Measurements from ENCODE around the gene DTL. TPM values are rescaled to one million over a fixed set of nuclear protein-coding genes. Genes with fewer than 3 reads are reported as not detected.

The DTL gene
- total RNA-seq, 1 experiment from 2014 or later: 26.7 TPM

- in situ Hi-C loops (cut with HindIII; ENCODE audit: low pct_unique_long_range_greater_than_20kb, low sequenced_read_pairs) (no loop called here), intact Hi-C loops (cut with micrococcal nuclease; ENCODE audit: unreplicated experiment) (no loop called here)
- Histone ChIP-seq H3K9me3 (ENCODE audit: control insufficient read depth, insufficient read depth, low read depth, low read length) (no peaks in the 10 kb centered on the region), H3K4me3 (ENCODE audit: low read depth in 2 of 2, low read length in 2 of 2) (no peak overlapping the region), H3K27me3 (ENCODE audit: control insufficient read depth, insufficient read depth, low read length) (no peaks in the 10 kb centered on the region), H3K36me3 (ENCODE audit: control insufficient read depth, insufficient read depth, low read length) (no peaks in the 10 kb centered on the region), H3K27ac (ENCODE audit: low read length) (no peak overlapping the region), H3K4me1 (ENCODE audit: control insufficient read depth, insufficient read depth, low read length) (no peaks in the 10 kb centered on the region)
- ChIA-PET CTCF (no interaction called here), POLR2A (interaction anchor here (0.7 kb wide), 1 partner anchor 15 kb away, joined by 9 read pairs; no protein-coding TSS in a partner anchor)
- TF ChIP-seq TCF7L2 (IDR thresholded peaks at IDR 0.05; ENCODE audit: low read depth, low read length) (no peak), REST (IDR thresholded peaks at IDR 0.05; ENCODE audit: insufficient read depth in 1 of 2, low read depth in 2 of 2, low read length in 1 of 2) (no peak), CTCF (IDR thresholded peaks at IDR 0.05) (no peak), POLR2AphosphoS5 (IDR thresholded peaks at IDR 0.05; ENCODE audit: low read depth, low read length) (no peak), SIN3A (IDR thresholded peaks at IDR 0.05; ENCODE audit: borderline replicate concordance, insufficient read depth, low read depth, low read length) (no peak)
- DNase-seq (ENCODE audit: low read depth, low spot score) (no peak), ATAC-seq (no peak)
- BruUV-seq (replicated peaks): no TSS peak
Observed at GRCh38 chr1:212119863-212120262, 84.3 kb downstream of the DTL start.

- Histone ChIP-seq H3K27me3 (ENCODE audit: control insufficient read depth, insufficient read depth, low read length) (no peaks in the 10 kb centered on the region), H3K4me3 (ENCODE audit: low read depth in 2 of 2, low read length in 2 of 2) (no peak overlapping the region), H3K4me1 (ENCODE audit: control insufficient read depth, insufficient read depth, low read length) (no peaks in the 10 kb centered on the region), H3K9me3 (ENCODE audit: control insufficient read depth, insufficient read depth, low read depth, low read length) (no peaks in the 10 kb centered on the region), H3K36me3 (ENCODE audit: control insufficient read depth, insufficient read depth, low read length) (no peaks in the 10 kb centered on the region), H3K27ac (ENCODE audit: low read length) (no peak overlapping the region)
- intact Hi-C loops (cut with micrococcal nuclease; ENCODE audit: unreplicated experiment) (no loop called here), in situ Hi-C loops (cut with HindIII; ENCODE audit: low pct_unique_long_range_greater_than_20kb, low sequenced_read_pairs) (no loop called here)
- BruUV-seq (replicated peaks): no TSS peak
- POLR2A ChIA-PET: no interaction called here
- DNase-seq (ENCODE audit: low read depth, low spot score) (no peak), ATAC-seq (no peak)
- no peak for TF ChIP-seq POLR2AphosphoS5 (IDR thresholded peaks at IDR 0.05; ENCODE audit: low read depth, low read length)
- CTCF ChIA-PET: no interaction called here
Observed at GRCh38 chr1:212121779-212122178, 86.2 kb downstream of the DTL start.

GRCh38 chr1:212124690-212125582 is 89.4 kb downstream of the DTL start:
- intact Hi-C loops (cut with micrococcal nuclease; ENCODE audit: unreplicated experiment): no loop called here
- in situ Hi-C loops (cut with HindIII; ENCODE audit: low pct_unique_long_range_greater_than_20kb, low sequenced_read_pairs): no loop called here
- Histone ChIP-seq H3K4me1 (ENCODE audit: control insufficient read depth, insufficient read depth, low read length) (no peaks in the 10 kb centered on the region), H3K9me3 (ENCODE audit: control insufficient read depth, insufficient read depth, low read depth, low read length) (no peaks in the 10 kb centered on the region), H3K27ac (ENCODE audit: low read length) (no peak overlapping the region), H3K27me3 (ENCODE audit: control insufficient read depth, insufficient read depth, low read length) (no peaks in the 10 kb centered on the region), H3K4me3 (ENCODE audit: low read depth in 2 of 2, low read length in 2 of 2) (no peak overlapping the region), H3K36me3 (ENCODE audit: control insufficient read depth, insufficient read depth, low read length) (no peaks in the 10 kb centered on the region)
- DNase-seq (ENCODE audit: low read depth, low spot score) (no peak), ATAC-seq (no peak)
- ChIA-PET CTCF (no interaction called here), POLR2A (interaction anchor here (0.7 kb wide), 1 partner anchor 14 kb away, joined by 3 read pairs; no protein-coding TSS in a partner anchor)
- BruUV-seq (replicated peaks): no TSS peak
- TF ChIP-seq REST (IDR thresholded peaks at IDR 0.05; ENCODE audit: insufficient read depth in 1 of 2, low read depth in 2 of 2, low read length in 1 of 2): no peak
- TF ChIP-seq CTCF (IDR thresholded peaks at IDR 0.05): no peak
- no peak for TF ChIP-seq SIN3A (IDR thresholded peaks at IDR 0.05; ENCODE audit: borderline replicate concordance, insufficient read depth, low read depth, low read length)
- no peak for TF ChIP-seq POLR2AphosphoS5 (IDR thresholded peaks at IDR 0.05; ENCODE audit: low read depth, low read length)
- no peak for TF ChIP-seq TCF7L2 (IDR thresholded peaks at IDR 0.05; ENCODE audit: low read depth, low read length)
